Measurements from ENCODE around the gene UBTFL1. TPM values are rescaled to one million over a fixed set of nuclear protein-coding genes. Genes with fewer than 3 reads are reported as not detected.

The UBTFL1 gene
- total and polyA plus RNA-seq, 8 donors = not detected

DNA sequence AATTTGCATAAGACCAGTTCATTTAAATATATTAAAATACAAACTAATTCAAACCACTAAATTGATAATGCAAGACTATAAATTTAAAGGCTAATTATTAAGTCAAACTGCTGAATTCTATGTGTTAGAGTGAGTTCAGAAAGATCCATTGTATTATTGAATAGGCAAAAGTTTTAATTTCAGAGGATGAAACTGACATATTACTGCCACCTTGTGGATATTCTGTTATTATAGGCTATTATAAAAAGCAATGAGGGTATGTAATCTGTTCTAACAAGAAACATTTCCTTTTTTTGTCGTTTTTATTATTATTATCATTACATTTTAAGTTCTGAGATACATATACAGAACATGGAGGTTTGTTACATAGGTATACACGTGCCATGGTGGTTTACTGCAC lies 27.8 kb downstream of the UBTFL1 start:
- TF ChIP-seq, protein P1, sequence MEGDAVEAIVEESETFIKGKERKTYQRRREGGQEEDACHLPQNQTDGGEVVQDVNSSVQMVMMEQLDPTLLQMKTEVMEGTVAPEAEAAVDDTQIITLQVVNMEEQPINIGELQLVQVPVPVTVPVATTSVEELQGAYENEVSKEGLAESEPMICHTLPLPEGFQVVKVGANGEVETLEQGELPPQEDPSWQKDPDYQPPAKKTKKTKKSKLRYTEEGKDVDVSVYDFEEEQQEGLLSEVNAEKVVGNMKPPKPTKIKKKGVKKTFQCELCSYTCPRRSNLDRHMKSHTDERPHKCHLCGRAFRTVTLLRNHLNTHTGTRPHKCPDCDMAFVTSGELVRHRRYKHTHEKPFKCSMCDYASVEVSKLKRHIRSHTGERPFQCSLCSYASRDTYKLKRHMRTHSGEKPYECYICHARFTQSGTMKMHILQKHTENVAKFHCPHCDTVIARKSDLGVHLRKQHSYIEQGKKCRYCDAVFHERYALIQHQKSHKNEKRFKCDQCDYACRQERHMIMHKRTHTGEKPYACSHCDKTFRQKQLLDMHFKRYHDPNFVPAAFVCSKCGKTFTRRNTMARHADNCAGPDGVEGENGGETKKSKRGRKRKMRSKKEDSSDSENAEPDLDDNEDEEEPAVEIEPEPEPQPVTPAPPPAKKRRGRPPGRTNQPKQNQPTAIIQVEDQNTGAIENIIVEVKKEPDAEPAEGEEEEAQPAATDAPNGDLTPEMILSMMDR (IDR thresholded peaks at IDR 0.05) = peak in 1 of 7 experiments; percentile 20
- TF ChIP-seq POLR2A (IDR thresholded peaks at IDR 0.05) (no peak), EP300 (IDR thresholded peaks at IDR 0.05) (no peak)
- Histone ChIP-seq H3K4me1 (no peaks in the 10 kb centered on the region), H3K9me3 (no peaks in the 10 kb centered on the region), H3K4me3 (no peak overlapping the region), H3K36me3 (no peaks in the 10 kb centered on the region), H3K27me3 (no peaks in the 10 kb centered on the region), H3K27ac (no peak overlapping the region)
- intact Hi-C loops (cut with DNase I; ENCODE audit: low total_unique reads) = no loop called here
- WGBS, 5 donors = 2 to 13% (median 4%) methylated on average over 2 of the region's 2 CpGs
- no peak for DNase-seq

DNA sequence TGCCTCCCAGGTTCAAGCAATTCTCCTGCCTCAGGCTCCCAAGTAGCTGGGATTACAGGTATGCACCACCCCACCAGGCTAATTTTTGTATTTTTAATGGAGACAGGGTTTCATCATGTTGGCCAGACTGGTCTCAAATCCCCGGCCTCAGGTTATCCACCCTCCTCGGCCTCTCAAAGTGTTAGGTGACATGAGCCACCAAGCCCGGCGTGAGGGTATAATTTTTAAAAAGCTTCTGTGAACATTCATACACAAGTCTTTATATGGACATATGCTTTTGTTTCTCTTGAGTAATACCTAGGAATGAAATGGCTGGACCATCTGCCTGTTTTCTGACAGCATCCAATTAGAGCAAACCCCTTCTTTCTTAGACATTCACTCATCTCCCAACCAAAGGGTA lies 34.4 kb downstream of the UBTFL1 start:
- WGBS, 5 donors = 93 to 97% (median 94%) methylated on average over 4 of the region's 4 CpGs
- H3K9me3 ChIP-seq = no peaks in the 10 kb centered on the region
- H3K4me1 ChIP-seq = no peaks in the 10 kb centered on the region
- TF ChIP-seq POLR2AphosphoS5 (IDR thresholded peaks at IDR 0.05) (no peak), EP300 (IDR thresholded peaks at IDR 0.05) (no peak), POLR2A (IDR thresholded peaks at IDR 0.05) (no peak)
- TF ChIP-seq, protein P1 (IDR thresholded peaks at IDR 0.05) = no peak
- H3K4me3 ChIP-seq = no peak overlapping the region
- H3K27ac ChIP-seq = no peak overlapping the region
- H3K27me3 ChIP-seq = no peaks in the 10 kb centered on the region
- DNase-seq = no peak
- intact Hi-C loops (cut with DNase I; ENCODE audit: low total_unique reads) = no loop called here
- H3K36me3 ChIP-seq = no peaks in the 10 kb centered on the region

DNA sequence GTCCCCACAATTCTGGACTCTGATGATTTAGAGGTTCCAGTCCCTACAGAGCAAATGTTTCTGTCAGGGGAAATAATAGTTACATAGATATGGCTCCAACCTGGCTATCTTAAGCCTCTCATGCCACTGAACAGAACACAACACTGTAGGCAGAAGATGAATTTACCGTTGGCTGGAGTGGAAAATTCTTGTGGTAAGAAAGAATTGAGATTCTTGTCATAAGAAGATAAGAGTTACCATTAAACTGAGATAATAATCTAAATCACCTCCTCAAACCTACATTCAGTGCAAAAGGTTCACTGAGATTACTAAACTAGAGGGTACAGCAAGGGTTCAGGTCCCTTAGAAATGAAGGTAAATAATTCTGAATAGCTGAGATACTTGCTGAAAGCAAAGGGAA lies 38.6 kb downstream of the UBTFL1 start:
- 21 to 54% (median 39%) methylated on average over 1 of the region's 1 CpG for WGBS, 5 donors
- H3K27ac ChIP-seq = no peak overlapping the region
- H3K4me3 ChIP-seq = no peak overlapping the region
- intact Hi-C loops (cut with DNase I; ENCODE audit: low total_unique reads) = no loop called here
- no peaks in the 10 kb centered on the region for H3K4me1 ChIP-seq
- no peaks in the 10 kb centered on the region for H3K9me3 ChIP-seq
- H3K36me3 ChIP-seq = no peaks in the 10 kb centered on the region
- no peak for DNase-seq
- TF ChIP-seq POLR2A (IDR thresholded peaks at IDR 0.05) (no peak), EP300 (IDR thresholded peaks at IDR 0.05) (no peak), POLR2AphosphoS5 (IDR thresholded peaks at IDR 0.05) (no peak)
- TF ChIP-seq, protein P1 (IDR thresholded peaks at IDR 0.05) = no peak
- no peaks in the 10 kb centered on the region for H3K27me3 ChIP-seq

DNA sequence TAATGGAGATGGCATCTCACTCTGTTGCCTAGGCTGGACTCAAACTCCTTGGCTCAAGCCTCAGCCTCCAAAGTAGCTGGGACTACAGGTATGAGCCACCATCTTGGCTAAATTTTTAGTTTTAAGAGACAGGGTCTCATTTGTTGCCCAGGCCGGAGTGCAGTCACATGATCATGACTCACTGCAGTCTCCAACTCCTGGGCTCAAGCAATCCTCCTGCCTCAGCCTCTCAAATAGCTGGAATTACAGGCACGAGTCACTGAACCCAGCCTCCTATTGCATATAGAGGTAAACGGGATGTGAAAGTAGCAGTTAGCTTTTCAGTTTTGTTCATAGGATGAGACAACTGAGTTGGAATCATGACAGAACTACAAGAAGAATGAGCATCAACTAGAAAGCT lies 39.2 kb downstream of the UBTFL1 start:
- H3K4me3 ChIP-seq = no peak overlapping the region
- WGBS, 5 donors = 80 to 95% (median 83%) methylated on average over 3 of the region's 3 CpGs
- TF ChIP-seq POLR2AphosphoS5 (IDR thresholded peaks at IDR 0.05) (no peak), POLR2A (IDR thresholded peaks at IDR 0.05) (no peak), EP300 (IDR thresholded peaks at IDR 0.05) (no peak)
- TF ChIP-seq, protein P1 (IDR thresholded peaks at IDR 0.05) = no peak
- no peak overlapping the region for H3K27ac ChIP-seq
- no peaks in the 10 kb centered on the region for H3K27me3 ChIP-seq
- H3K4me1 ChIP-seq = no peaks in the 10 kb centered on the region
- H3K36me3 ChIP-seq = no peaks in the 10 kb centered on the region
- no peak for DNase-seq
- intact Hi-C loops (cut with DNase I; ENCODE audit: low total_unique reads) = no loop called here
- no peaks in the 10 kb centered on the region for H3K9me3 ChIP-seq

All from stomach (tissue), 9 donors.